NCI-H345 (cell line): ENCODE data around the gene TUBD1.
"Not testable (repeated sequence)": the region's sequence is repeated elsewhere in the genome, so short reads cannot be mapped to it uniquely, and the experiment has no call there.

Source experiments
- DNase-seq: peaks from one replicate; lab custom pipeline; 2025; lab: John Stamatoyannopoulos, UW

The TUBD1 gene

DNA sequence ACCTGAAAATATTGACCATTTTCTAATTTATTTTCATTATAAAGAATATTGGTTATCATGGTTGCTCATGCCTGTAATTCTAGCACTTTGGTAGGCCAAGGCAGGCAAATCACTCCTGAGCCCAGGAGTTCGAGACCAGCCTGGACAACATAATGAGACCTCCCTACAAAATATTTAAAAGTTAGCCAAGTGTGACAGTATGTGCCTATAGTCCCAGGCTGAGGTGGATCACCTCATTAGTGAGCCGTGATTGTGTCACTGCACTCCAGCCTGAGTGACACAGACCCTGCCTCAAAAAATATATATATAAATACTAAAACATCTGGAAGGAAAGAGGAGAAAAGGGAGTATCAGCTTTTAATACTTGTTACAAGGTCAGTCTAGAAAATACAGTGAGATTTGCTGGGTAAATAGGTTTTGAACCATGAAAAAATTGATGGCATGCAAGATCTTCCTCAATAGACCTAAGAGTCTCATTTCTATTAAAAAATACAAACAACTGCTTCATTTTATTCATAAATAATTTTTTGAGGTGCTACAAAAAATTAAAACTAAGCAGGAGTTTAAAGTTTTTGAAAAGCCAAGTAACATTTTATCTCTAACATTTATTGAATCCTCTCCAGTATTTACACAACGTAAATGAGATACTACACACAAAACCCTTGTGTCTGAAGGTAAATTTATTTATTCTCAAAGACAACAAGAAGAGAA lies 47.7 kb downstream of the TUBD1 start:
- no peak for DNase-seq

DNA sequence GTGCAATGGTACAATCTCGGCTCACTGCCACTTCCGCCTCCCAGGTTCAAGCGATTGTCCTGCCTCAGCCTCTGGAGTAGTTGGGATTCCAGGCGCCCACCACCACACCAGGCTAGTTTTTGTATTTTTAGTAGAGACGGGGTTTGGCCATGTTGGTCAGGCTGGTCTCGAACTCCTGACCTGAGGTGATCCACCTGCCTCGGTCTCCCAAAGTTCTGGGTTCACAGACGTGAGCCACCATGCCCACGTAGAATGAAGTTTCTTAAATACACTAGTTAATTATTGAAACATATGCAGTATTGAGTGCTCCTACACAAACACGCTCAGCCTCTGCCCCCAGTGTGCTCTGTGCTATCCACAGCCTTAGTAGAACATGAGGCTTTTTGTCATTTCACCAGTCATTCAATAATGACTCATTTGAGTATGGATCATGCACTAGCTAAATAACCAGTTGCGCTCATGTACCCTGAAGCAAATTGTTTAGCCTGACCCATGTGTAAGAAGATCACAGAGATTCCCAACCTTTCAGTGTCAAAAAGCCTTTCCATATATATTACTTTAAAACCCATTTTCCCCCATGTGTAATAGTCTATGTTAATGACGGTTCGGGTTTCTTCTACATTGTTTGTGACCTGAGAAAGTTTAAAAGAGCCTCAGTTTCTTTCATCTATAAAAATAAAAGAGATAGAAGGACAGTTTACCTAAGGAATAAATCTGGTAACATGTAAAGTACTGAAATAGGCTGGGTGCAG lies 49.7 kb downstream of the TUBD1 start:
- no peak for DNase-seq

DNA sequence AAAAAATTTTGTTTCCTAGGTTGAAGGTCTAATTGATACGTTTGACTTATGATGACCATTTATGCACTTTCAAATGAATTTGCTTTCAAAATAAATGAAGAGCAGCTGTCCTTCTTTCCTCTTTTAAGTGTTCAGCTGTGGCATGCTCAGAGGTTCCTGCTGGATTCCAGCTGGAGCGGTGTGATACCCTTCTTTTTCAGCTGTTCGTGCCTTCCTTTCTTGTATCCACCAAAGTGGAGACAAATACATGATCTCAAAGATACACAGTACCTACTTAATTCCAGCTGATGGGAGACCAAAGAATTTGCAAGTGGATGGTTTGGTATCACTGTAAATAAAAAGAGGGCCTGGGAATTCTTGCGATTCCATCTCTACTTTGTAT lies 50.9 kb downstream of the TUBD1 start:
- not testable (repeated sequence) for DNase-seq

DNA sequence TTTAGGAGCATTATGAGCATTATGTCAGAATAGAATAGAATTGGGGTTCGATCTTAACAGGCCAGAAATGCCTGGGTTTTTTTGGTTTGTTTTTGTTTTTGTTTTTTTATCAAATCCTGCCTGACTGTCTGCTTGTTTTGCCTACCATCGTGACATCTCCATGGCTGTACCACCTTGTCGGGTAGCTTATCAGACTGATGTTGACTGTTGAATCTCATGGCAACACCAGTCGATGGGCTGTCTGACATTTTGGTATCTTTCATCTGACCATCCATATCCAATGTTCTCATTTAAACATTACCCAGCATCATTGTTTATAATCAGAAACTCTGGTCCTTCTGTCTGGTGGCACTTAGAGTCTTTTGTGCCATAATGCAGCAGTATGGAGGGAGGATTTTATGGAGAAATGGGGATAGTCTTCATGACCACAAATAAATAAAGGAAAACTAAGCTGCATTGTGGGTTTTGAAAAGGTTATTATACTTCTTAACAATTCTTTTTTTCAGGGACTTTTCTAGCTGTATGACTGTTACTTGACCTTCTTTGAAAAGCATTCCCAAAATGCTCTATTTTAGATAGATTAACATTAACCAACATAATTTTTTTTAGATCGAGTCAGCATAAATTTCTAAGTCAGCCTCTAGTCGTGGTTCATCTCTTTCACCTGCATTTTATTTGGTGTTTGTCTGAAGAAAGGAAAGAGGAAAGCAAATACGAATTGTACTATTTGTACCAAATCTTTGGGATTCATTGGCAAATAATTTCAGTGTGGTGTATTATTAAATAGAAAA lies 51.5 kb downstream of the TUBD1 start:
- DNase-seq, result not testable (repeated sequence)

DNA sequence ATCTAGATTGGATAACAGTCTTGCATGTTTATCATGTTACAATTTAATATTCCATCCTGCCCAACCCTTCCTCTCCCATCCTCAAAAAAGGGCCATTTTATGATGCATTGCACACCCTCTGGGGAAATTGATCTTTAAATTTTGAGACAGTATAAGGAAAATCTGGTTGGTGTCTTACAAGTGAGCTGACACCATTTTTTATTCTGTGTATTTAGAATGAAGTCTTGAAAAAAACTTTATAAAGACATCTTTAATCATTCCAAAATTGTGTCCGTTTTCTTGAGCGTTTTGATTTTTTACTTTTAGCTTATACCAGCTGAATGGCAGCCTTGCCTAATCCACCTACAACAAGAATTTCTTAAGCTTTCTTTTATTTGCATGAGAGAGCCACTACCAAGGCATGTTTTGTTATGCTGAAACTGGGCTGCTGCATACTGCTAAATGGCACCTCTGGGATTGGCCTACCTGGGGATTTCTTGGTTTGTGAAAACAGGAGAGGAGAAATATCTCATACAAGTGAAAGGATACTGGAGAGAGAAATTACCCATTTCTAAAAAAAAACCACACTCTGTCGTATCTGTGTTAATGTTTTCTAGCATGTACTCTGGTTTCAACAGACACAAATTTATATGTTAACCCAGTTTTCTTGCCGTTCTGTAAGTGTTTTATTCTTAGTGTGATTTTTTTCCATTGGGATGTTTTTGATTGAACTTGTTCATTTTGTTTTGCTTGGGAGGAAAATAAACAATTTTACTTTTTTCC lies 52.2 kb downstream of the TUBD1 start:
- DNase-seq, result no peak

DNA sequence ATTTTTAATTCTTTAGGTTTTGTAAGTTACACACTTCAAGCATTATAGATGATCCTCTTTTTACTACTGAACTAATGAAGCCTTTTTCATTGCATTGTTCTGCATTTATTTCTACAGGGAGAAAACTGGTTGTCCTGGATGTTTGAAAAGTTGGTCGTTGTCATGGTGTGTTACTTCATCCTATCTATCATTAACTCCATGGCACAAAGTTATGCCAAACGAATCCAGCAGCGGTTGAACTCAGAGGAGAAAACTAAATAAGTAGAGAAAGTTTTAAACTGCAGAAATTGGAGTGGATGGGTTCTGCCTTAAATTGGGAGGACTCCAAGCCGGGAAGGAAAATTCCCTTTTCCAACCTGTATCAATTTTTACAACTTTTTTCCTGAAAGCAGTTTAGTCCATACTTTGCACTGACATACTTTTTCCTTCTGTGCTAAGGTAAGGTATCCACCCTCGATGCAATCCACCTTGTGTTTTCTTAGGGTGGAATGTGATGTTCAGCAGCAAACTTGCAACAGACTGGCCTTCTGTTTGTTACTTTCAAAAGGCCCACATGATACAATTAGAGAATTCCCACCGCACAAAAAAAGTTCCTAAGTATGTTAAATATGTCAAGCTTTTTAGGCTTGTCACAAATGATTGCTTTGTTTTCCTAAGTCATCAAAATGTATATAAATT lies 53.0 kb downstream of the TUBD1 start:
- DNase-seq, result no peak

DNA sequence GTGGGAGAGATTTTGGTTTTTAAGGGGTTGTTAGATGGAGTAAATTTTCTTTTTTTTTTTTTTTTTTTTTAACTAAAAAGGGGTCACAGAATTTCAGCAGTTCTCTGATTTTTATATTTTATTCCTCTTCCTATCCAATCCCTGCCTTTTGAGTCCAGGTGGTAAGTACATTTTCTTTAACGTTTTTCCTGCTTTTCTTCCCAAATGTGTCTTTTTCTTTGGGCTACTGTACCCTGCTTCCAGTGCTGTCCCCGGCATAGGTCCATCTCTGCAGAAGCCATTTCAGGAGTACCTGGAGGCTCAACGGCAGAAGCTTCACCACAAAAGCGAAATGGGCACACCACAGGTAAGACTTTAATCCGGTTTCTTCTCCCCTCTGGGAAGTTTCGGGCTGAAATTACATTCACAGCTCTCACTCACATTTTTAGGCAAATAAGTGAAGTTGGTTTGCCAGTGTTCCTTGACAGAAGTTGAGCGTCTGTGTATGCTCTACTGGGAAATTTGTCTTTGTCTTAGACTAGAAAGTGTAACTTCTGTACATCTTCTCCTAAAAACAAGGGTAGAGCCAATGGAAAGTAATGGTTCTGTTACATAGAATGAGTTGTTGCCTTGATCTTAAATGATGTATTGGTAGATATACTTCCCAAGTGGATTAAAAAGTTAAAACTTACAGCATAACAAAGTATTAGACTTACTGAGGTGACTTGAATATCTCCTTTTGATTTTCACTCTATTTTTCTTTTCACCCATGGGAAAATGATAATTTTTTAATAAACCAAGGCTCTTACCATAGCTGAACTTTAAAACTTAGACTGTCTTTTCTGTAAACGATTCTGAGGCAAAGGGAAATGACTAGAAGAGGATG lies 54.5 kb downstream of the TUBD1 start:
- DNase-seq, result no peak

DNA sequence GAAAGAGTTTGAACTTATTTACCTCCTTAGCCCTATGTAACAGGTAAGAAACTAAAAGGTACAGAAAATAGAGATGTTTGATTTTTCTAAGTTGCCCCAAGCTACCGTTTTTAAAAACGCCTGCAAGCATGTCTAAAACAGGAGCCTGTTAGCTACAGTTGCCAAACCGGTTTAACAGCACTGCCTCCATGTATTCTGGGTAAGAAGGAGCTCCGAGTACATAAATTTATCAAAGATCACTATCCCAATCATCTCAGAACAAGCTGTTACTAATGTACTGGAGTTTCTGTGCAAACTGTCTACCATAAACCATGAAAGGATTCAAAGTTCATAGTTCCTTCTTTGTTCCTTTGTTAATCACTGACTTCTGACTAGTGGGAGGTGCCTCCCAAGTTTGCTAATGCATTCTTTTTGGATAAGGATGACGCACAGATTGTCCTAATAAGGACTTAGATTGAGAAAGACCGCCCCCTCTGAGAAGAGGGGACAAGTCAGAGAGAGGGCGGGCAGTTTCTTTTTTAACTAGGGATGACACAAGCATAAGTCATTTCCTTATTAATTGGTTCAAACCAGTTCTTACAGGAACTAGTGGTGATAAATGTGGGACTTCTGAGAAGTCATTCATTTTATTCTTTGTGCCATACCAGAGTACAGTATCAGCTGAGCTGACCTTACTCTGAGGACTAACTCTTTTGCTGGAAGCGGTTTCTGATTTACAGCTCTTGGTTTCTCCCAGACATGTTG lies 55.3 kb downstream of the TUBD1 start:
- peak; percentile 81 for DNase-seq

DNA sequence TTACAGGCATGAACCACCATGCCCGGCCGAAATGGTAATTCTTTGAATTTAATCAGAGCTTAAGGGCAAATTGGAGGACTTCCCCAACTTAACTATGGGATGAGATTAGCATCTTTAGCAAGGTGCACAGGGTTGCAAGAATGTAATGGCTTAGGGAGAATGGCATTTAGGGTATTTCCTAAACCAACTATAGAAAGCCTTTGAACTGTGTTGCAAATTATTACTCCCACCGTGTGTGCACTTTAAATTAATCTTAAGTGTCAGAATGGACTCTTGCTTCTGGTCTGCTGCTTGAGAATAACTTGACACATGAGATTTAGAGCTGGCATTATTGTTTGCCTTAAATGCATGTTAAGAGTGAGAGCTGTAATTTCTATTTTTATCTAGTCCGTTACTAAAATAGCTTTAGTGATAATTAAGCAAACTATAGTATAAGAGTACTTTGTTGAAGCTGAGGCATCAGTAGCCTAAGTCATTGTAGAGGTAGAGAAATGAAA lies 59.8 kb downstream of the TUBD1 start:
- no peak for DNase-seq

DNA sequence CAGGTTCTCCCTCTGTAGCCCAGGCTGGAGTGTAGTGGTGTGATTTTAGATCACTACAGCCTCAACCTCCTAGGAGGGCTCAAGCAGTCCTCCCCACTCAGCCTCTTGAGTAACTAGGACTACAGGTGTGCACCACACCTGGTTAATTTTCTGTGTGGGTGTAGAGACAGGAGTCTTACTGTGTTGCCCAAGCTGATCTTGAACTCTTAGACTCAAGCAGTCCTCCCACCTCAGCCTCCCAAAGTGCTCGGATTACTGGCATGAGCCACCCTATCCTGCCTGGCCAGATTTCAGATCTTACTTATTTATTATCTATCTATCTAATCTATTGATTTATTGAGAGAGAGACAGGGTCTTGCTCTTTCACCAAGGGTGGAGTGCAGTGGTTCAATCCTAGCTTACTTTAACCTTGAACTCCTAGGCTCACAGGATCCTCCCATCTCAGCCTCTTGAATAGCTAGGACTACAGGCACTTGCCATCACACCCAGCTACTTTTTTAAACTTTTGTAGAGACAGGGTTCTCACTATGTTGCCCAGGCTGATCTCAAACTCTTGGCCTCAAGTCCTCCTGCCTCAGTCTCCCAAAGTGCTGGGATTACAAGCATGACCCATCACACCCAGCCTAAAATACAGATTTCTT lies 61.8 kb downstream of the TUBD1 start:
- no peak for DNase-seq

DNA sequence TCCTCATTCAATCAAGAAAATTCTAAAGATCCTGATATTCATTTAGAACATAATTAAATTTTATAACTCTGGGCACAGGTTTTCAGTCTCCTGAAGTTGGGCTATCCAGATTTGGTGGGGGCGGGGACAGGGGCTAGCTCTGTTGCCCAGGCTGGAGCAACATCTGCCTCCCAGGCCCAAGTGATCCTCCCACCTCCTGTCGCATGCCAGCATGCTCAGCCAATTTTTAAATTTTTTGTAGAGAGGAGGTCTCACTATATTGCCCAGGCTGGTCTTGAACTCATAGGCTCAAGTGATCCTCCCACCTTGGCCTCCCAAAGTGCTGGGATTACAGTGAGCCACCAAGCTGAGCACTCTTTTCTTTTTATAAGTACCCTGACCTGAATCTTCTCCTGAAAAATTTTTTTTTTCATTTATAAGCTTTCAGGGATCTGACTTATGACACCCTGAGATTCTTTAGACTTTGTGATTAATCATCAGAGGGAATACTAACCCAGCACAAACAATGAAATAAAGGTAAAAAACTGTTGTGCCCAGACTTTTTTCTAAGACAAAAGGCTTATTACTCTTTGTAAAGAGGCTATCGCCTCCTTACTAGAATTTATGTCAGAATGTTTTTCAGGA lies 62.6 kb downstream of the TUBD1 start:
- DNase-seq, result no peak

DNA sequence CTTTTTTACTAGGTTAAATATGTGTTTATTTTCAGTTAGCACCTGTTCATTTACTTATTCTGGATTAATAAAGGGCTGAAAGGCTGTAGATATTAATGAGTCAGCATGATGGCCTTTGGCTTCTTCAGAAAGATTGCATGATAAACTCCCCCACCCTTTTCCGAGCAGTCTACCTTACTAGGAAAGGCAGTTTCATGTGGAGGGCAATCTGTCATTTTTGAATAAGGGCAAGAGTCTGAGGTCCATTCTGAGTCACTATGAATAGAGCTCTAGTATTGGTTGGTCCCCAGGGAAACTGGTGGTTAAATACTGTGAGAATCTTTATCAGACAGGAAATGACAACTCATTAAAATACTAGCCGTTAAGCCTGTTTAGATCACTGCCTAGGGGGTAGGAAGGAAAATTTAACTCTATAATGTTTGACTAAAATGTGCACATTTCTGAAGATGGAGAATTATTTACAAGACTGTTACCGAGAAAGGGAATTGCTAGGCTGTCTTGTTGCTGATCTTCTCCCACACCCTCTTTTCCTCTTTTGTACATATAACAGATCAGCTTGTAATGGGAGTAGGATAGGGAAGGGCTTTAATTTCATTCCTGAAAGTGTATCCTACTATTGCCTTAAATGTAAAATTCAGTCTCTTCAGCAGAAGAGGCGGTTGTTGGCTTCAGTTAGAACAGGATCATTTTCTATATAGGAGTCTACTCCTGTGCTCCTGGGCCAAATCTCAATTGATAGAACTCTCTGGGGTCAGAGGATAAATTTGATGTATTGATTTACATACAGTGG lies 63.3 kb downstream of the TUBD1 start:
- DNase-seq, result peak; percentile 50

DNA sequence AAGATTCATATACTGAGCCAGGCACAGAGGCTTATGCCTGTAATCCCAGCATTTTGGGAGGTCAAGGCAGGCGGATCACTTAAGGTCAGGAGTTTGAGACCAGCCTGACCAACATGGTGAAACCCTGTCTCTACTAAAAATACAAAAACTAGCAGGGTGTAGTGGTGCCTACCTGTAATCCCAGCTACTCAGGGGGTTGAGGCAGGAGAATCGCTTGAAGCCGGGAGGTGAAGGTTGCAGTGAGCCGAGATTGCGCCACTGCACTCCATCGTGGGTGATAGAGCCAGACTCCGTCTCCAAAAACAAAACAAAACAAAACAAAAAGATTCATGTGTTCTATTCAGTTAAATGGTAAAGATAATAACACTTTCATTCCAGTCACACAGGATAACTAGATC lies 63.9 kb downstream of the TUBD1 start:
- DNase-seq, result not testable (repeated sequence)

DNA sequence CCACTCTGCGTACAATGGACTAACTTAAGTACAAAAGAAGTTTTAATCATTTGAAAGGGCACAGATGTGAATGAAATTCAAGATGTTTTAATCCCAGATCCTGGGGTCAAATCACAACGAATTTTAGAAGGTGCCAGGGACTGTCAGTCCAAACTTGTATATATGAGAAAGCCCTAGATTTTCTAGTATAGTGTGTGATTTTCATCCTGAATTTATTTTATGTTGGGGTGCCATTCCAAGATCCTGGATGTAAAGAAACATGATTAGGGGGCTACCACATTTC lies 64.3 kb downstream of the TUBD1 start:
- no peak for DNase-seq

DNA sequence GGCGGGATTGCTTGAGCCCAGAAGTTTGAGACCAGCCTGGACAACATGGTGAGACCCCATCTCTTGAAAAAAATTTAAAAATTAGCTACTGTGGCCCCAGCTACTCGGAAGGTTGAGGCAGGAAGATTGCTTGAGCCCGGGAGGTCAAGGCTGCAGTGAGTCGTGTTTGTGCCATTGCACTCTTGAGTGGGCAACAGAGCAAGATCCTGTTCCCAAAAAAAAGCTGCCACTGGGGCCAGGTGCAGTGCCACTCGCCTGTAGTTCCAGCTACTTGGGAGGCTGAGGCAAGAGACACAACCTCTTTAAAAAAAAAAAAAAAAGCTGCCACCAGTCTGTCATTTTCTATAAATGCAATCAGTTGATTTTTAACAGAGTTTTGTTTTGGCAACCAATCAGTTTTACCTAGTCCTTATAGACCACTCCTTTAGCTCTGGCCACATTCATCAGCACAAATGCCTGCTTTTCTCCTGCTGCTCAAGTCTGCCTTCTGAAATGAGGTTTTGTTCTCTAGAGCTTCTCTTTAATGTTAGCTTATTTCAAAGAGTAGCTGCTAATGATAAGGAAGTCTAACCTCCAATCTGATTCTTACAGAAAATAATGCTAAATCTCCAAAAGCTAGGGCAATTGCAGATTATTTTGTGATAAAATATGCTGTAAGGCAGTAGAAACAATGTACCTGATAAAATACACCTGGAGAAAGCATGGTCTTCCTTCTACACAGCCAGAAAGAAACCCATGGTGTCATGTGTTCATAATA lies 64.8 kb downstream of the TUBD1 start:
- no peak for DNase-seq

DNA sequence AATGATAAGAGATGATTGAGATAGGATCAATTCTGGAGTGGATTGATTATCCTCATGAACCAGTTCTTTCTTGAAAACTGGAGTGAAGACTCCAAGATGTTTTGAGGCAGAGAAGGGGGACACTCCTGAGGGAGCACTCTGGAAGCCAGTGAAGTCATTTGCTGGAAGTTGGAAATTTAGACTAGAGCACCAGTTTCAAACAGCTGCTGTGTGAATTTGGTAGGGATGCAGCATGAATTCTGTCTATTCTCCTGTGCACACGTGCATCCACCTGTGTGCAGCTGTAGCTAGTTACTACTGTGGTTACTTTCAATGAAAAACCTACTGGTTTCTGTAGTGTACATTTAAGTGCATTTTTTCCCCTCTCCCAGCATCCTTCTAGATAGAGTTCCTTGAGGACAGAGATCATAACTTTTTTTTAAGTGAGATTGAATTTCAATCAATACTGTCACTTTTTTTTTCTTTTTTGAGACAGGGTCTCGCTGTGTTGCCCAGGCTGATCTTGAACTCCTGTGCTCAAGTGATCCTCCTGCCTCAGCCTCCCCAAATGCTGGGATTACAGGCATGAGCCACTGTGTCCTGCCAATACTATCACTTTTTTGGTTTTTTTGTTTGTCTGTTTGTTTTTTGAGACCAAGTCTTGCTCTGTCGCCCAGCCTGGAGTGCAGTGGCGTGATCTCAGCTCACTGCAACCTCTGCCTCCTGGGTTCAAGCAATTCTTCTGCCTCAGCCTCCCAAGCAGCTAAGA lies 65.9 kb downstream of the TUBD1 start:
- DNase-seq, result no peak
